ENCODE data around the gene MRGPRX3.

MRGPRX3 gene

GRCh38 chr11:18135308-18135707, 2.9 kb downstream of the MRGPRX3 start:
- no peaks in the 10 kb centered on the region for H3K4me1 ChIP-seq (ENCODE audit: insufficient read depth, insufficient read length)
- DNase-seq (ENCODE audit: low read depth, low spot score), result no peak
- no peak overlapping the region for H3K4me3 ChIP-seq (ENCODE audit: insufficient read length, low read depth)
- no peaks in the 10 kb centered on the region for H3K36me3 ChIP-seq (ENCODE audit: insufficient read depth, insufficient read length, low read length)
- H3K9me3 ChIP-seq (ENCODE audit: insufficient read depth, low read length), result no peaks in the 10 kb centered on the region; the same call in 1 of the 2 replicates
- no peak overlapping the region for H3K9ac ChIP-seq (ENCODE audit: insufficient read length, low read depth)
- no peaks in the 10 kb centered on the region for H3K27me3 ChIP-seq (ENCODE audit: insufficient read depth, insufficient read length)
- no peak for TF ChIP-seq ZNF274 (IDR thresholded peaks at IDR 0.05; ENCODE audit: low read depth, low read length)
- no peak for TF ChIP-seq SUZ12 (IDR thresholded peaks at IDR 0.05; ENCODE audit: extremely low read depth, insufficient read depth, insufficient read length)
- no peak for TF ChIP-seq YY1 (IDR thresholded peaks at IDR 0.05; ENCODE audit: insufficient read depth, insufficient read length)

GRCh38 chr11:18137186-18137800, 4.9 kb downstream of the MRGPRX3 start:
- Histone ChIP-seq H3K9ac (ENCODE audit: insufficient read length, low read depth) (no peak overlapping the region), H3K27me3 (ENCODE audit: insufficient read depth, insufficient read length) (no peaks in the 10 kb centered on the region), H3K4me1 (ENCODE audit: insufficient read depth, insufficient read length) (no peaks in the 10 kb centered on the region), H3K36me3 (ENCODE audit: insufficient read depth, insufficient read length, low read length) (no peaks in the 10 kb centered on the region), H3K4me3 (ENCODE audit: insufficient read length, low read depth) (no peak overlapping the region), H3K9me3 (ENCODE audit: insufficient read depth, low read length) (no peaks in the 10 kb centered on the region; the same call in 1 of the 2 replicates)
- DNase-seq (ENCODE audit: low read depth, low spot score), result no peak
- TF ChIP-seq ZNF274 (IDR thresholded peaks at IDR 0.05; ENCODE audit: low read depth, low read length), result no peak
- no peak for TF ChIP-seq YY1 (IDR thresholded peaks at IDR 0.05; ENCODE audit: insufficient read depth, insufficient read length)
- no peak for TF ChIP-seq SUZ12 (IDR thresholded peaks at IDR 0.05; ENCODE audit: extremely low read depth, insufficient read depth, insufficient read length)

- Histone ChIP-seq H3K9me3 (ENCODE audit: insufficient read depth, low read length) (no peaks in the 10 kb centered on the region; the same call in 1 of the 2 replicates), H3K27me3 (ENCODE audit: insufficient read depth, insufficient read length) (no peaks in the 10 kb centered on the region), H3K4me1 (ENCODE audit: insufficient read depth, insufficient read length) (no peaks in the 10 kb centered on the region), H3K36me3 (ENCODE audit: insufficient read depth, insufficient read length, low read length) (no peaks in the 10 kb centered on the region), H3K9ac (ENCODE audit: insufficient read length, low read depth) (no peak overlapping the region), H3K4me3 (ENCODE audit: insufficient read length, low read depth) (no peak overlapping the region)
- DNase-seq (ENCODE audit: low read depth, low spot score), result no peak
- TF ChIP-seq YY1 (IDR thresholded peaks at IDR 0.05; ENCODE audit: insufficient read depth, insufficient read length), result no peak
- no peak for TF ChIP-seq SUZ12 (IDR thresholded peaks at IDR 0.05; ENCODE audit: extremely low read depth, insufficient read depth, insufficient read length)
- TF ChIP-seq ZNF274 (IDR thresholded peaks at IDR 0.05; ENCODE audit: low read depth, low read length), result no peak
Measured at GRCh38 chr11:18140145-18140544, 7.8 kb downstream of the MRGPRX3 start.

- no peak overlapping the region for H3K4me3 ChIP-seq (ENCODE audit: insufficient read length, low read depth)
- no peak for DNase-seq (ENCODE audit: low read depth, low spot score)
- no peaks in the 10 kb centered on the region for H3K4me1 ChIP-seq (ENCODE audit: insufficient read depth, insufficient read length)
- no peaks in the 10 kb centered on the region; the same call in 1 of the 2 replicates for H3K9me3 ChIP-seq (ENCODE audit: insufficient read depth, low read length)
- no peak for TF ChIP-seq SUZ12 (IDR thresholded peaks at IDR 0.05; ENCODE audit: extremely low read depth, insufficient read depth, insufficient read length)
- no peak for TF ChIP-seq ZNF274 (IDR thresholded peaks at IDR 0.05; ENCODE audit: low read depth, low read length)
- TF ChIP-seq YY1 (IDR thresholded peaks at IDR 0.05; ENCODE audit: insufficient read depth, insufficient read length), result no peak
- H3K9ac ChIP-seq (ENCODE audit: insufficient read length, low read depth), result no peak overlapping the region
- H3K36me3 ChIP-seq (ENCODE audit: insufficient read depth, insufficient read length, low read length), result no peaks in the 10 kb centered on the region
- no peaks in the 10 kb centered on the region for H3K27me3 ChIP-seq (ENCODE audit: insufficient read depth, insufficient read length)
Measured at GRCh38 chr11:18144243-18144642, 11.9 kb downstream of the MRGPRX3 start.

GRCh38 chr11:18145025-18145424, 12.7 kb downstream of the MRGPRX3 start:
- no peak for TF ChIP-seq YY1 (IDR thresholded peaks at IDR 0.05; ENCODE audit: insufficient read depth, insufficient read length)
- TF ChIP-seq SUZ12 (IDR thresholded peaks at IDR 0.05; ENCODE audit: extremely low read depth, insufficient read depth, insufficient read length), result no peak
- TF ChIP-seq ZNF274 (IDR thresholded peaks at IDR 0.05; ENCODE audit: low read depth, low read length), result no peak
- DNase-seq (ENCODE audit: low read depth, low spot score), result no peak
- Histone ChIP-seq H3K4me3 (ENCODE audit: insufficient read length, low read depth) (no peak overlapping the region), H3K4me1 (ENCODE audit: insufficient read depth, insufficient read length) (no peaks in the 10 kb centered on the region), H3K27me3 (ENCODE audit: insufficient read depth, insufficient read length) (no peaks in the 10 kb centered on the region), H3K9me3 (ENCODE audit: insufficient read depth, low read length) (no peaks in the 10 kb centered on the region; the same call in 1 of the 2 replicates), H3K36me3 (ENCODE audit: insufficient read depth, insufficient read length, low read length) (no peaks in the 10 kb centered on the region), H3K9ac (ENCODE audit: insufficient read length, low read depth) (no peak overlapping the region)

GRCh38 chr11:18145837-18146236, 13.5 kb downstream of the MRGPRX3 start:
- no peaks in the 10 kb centered on the region for H3K36me3 ChIP-seq (ENCODE audit: insufficient read depth, insufficient read length, low read length)
- no peaks in the 10 kb centered on the region; the same call in 1 of the 2 replicates for H3K9me3 ChIP-seq (ENCODE audit: insufficient read depth, low read length)
- TF ChIP-seq YY1 (IDR thresholded peaks at IDR 0.05; ENCODE audit: insufficient read depth, insufficient read length) (no peak), ZNF274 (IDR thresholded peaks at IDR 0.05; ENCODE audit: low read depth, low read length) (no peak), SUZ12 (IDR thresholded peaks at IDR 0.05; ENCODE audit: extremely low read depth, insufficient read depth, insufficient read length) (no peak)
- no peak for DNase-seq (ENCODE audit: low read depth, low spot score)
- no peak overlapping the region for H3K9ac ChIP-seq (ENCODE audit: insufficient read length, low read depth)
- H3K4me3 ChIP-seq (ENCODE audit: insufficient read length, low read depth), result no peak overlapping the region
- no peaks in the 10 kb centered on the region for H3K4me1 ChIP-seq (ENCODE audit: insufficient read depth, insufficient read length)
- H3K27me3 ChIP-seq (ENCODE audit: insufficient read depth, insufficient read length), result no peaks in the 10 kb centered on the region

GRCh38 chr11:18151581-18151980, 19.2 kb downstream of the MRGPRX3 start:
- Histone ChIP-seq H3K4me1 (ENCODE audit: insufficient read depth, insufficient read length) (no peaks in the 10 kb centered on the region), H3K4me3 (ENCODE audit: insufficient read length, low read depth) (no peak overlapping the region), H3K9me3 (ENCODE audit: insufficient read depth, low read length) (no peaks in the 10 kb centered on the region; the same call in 1 of the 2 replicates), H3K27me3 (ENCODE audit: insufficient read depth, insufficient read length) (no peaks in the 10 kb centered on the region), H3K9ac (ENCODE audit: insufficient read length, low read depth) (no peak overlapping the region), H3K36me3 (ENCODE audit: insufficient read depth, insufficient read length, low read length) (no peaks in the 10 kb centered on the region)
- no peak for TF ChIP-seq ZNF274 (IDR thresholded peaks at IDR 0.05; ENCODE audit: low read depth, low read length)
- DNase-seq (ENCODE audit: low read depth, low spot score), result peak; percentile 15

Measured in NT2/D1 (cell line).